ENCODE results near the gene CWC27. TPM values are rescaled to one million over a fixed set of nuclear protein-coding genes. Genes with fewer than 3 reads are reported as not detected.

Gene CWC27
- total and polyA plus RNA-seq, 10 donors, result 11.1 to 22.1 (median 15.9) TPM

GRCh38 chr5:65018763-65019162 is 250.0 kb downstream of the CWC27 start:
- intact Hi-C loops (cut with DNase I; ENCODE audit: low total_unique reads), result no loop called here
- 90 to 98% (median 94%) methylated on average over 2 of the region's 2 CpGs for WGBS, 5 donors
- Histone ChIP-seq H3K36me3 (peaks cover 0 to 5% (median 0%) of the 10 kb centered on the region in 6 donors), H3K9me3 (no peaks in the 10 kb centered on the region), H3K27me3 (replicated peaks in 1 of 7) (no peaks in the 10 kb centered on the region), H3K4me3 (no peak overlapping the region), H3K27ac (no peak overlapping the region), H3K4me1 (peaks cover 0 to 13% (median 0%) of the 10 kb centered on the region in 6 donors)
- TF ChIP-seq POLR2A (IDR thresholded peaks at IDR 0.05), result no peak
- no peak for TF ChIP-seq POLR2AphosphoS5 (IDR thresholded peaks at IDR 0.05)
- DNase-seq, result no peak

GRCh38 chr5:65020492-65020891 is 251.8 kb downstream of the CWC27 start:
- Histone ChIP-seq H3K36me3 (peaks cover 0 to 5% (median 0%) of the 10 kb centered on the region in 6 donors), H3K4me1 (peaks cover 0 to 13% (median 0%) of the 10 kb centered on the region in 6 donors), H3K4me3 (no peak overlapping the region), H3K27me3 (replicated peaks in 1 of 7) (no peaks in the 10 kb centered on the region), H3K27ac (no peak overlapping the region), H3K9me3 (no peaks in the 10 kb centered on the region)
- DNase-seq, result no peak
- intact Hi-C loops (cut with DNase I; ENCODE audit: low total_unique reads), result no loop called here
- TF ChIP-seq CTCF (IDR thresholded peaks at IDR 0.05 in 8 of 11, conservative IDR thresholded peaks at IDR 0.05 in 3 of 11), result no peak
- no peak for TF ChIP-seq POLR2AphosphoS5 (IDR thresholded peaks at IDR 0.05)
- no peak for TF ChIP-seq POLR2A (IDR thresholded peaks at IDR 0.05)

- TF ChIP-seq CTCF (IDR thresholded peaks at IDR 0.05 in 8 of 11, conservative IDR thresholded peaks at IDR 0.05 in 3 of 11) (no peak), POLR2A (IDR thresholded peaks at IDR 0.05) (no peak), POLR2AphosphoS5 (IDR thresholded peaks at IDR 0.05) (no peak)
- 40 to 82% (median 58%) methylated on average over 1 of the region's 1 CpG for WGBS, 5 donors
- Histone ChIP-seq H3K27me3 (replicated peaks in 1 of 7) (no peaks in the 10 kb centered on the region), H3K27ac (peak overlapping the region in 4 of 8 donors; percentile 4 to 44 (median 28)), H3K4me1 (peaks cover 0 to 13% (median 0%) of the 10 kb centered on the region in 6 donors), H3K4me3 (no peak overlapping the region), H3K36me3 (peaks cover 0 to 5% (median 0%) of the 10 kb centered on the region in 6 donors), H3K9me3 (no peaks in the 10 kb centered on the region)
- DNase-seq, result no peak
- intact Hi-C loops (cut with DNase I; ENCODE audit: low total_unique reads), result no loop called here
These were observed 252.9 kb downstream of the CWC27 start for GRCh38 chr5:65021527-65022226.

- no peaks in the 10 kb centered on the region for H3K27me3 ChIP-seq (replicated peaks in 1 of 7)
These were observed 254.2 kb downstream of the CWC27 start for GRCh38 chr5:65022932-65023331.

More at GRCh38 chr5:65022932-65023331, 254.2 kb downstream of the CWC27 start:
- no peaks in the 10 kb centered on the region for H3K9me3 ChIP-seq
- no peak for TF ChIP-seq CTCF (IDR thresholded peaks at IDR 0.05 in 8 of 11, conservative IDR thresholded peaks at IDR 0.05 in 3 of 11)
- no peak for TF ChIP-seq POLR2A (IDR thresholded peaks at IDR 0.05)
- TF ChIP-seq POLR2AphosphoS5 (IDR thresholded peaks at IDR 0.05), result no peak
- H3K4me1 ChIP-seq, result peaks cover 0 to 20% (median 5%) of the 10 kb centered on the region in 6 donors
- H3K27ac ChIP-seq, result no peak overlapping the region
- intact Hi-C loops (cut with DNase I; ENCODE audit: low total_unique reads), result no loop called here
- H3K36me3 ChIP-seq, result peaks cover 0 to 5% (median 0%) of the 10 kb centered on the region in 6 donors
- H3K4me3 ChIP-seq, result no peak overlapping the region
- DNase-seq, result no peak

Measured in spleen (tissue), 11 donors.